OCI-LY7 (cell line): ENCODE measurements around the gene HOXC11. TPM values are rescaled to one million over a fixed set of nuclear protein-coding genes. Genes with fewer than 3 reads are reported as not detected.

Source experiments
- BruUV-seq: library from RNA; stranded (reverse); fragments of 400-500 nt; replicated peaks from 2 replicates; lab custom pipeline; 2021; lab: Mats Ljungman, UMichigan
- CTCF ChIA-PET: fragments of 300-600 bp; sonication (Branson Sonifier 250); formaldehyde crosslinking; loops from one replicate; lab custom pipeline; 2022; ENCODE audit warnings: antibody characterized with exemption; ENCODE audit not compliant: unreplicated experiment; lab: Charles Lee
- POLR2A ChIA-PET: fragments of 300-600 bp; sonication (Branson Sonifier 250); formaldehyde crosslinking; loops from one replicate; lab custom pipeline; 2022; ENCODE audit warnings: antibody characterized with exemption; lab: Charles Lee
- DNase-seq: peaks from one replicate; pipeline ENCODE4 v3.0.0-alpha.2; 2015; ENCODE audit warnings: low spot score
- H2AFZ ChIP-seq: fragments of 200-600 bp; sonication (generic), shearing (Covaris generic); 2 replicates; pipeline ENCODE4 v1.6.1; 2014; ENCODE audit warnings: mild to moderate bottlenecking, antibody characterized with exemption, low read length, moderate library complexity
- H3K27ac ChIP-seq: fragments of 200-600 bp; sonication (generic); 2 replicates; pipeline ENCODE4 v1.5.1; 2014; ENCODE audit warnings: mixed run types, low read depth, mild to moderate bottlenecking, moderate library complexity, low read length, inconsistent platforms; ENCODE audit not compliant: poor library complexity, severe bottlenecking
- H3K36me3 ChIP-seq: fragments of 200-600 bp; sonication (generic); 2 replicates; pipeline ENCODE4 v1.6.1; 2014; ENCODE audit warnings: mild to moderate bottlenecking, antibody characterized with exemption, low read length, moderate library complexity, mixed read lengths; ENCODE audit not compliant: insufficient read depth
- H3K4me1 ChIP-seq: fragments of 200-600 bp; sonication (generic); 2 replicates; pipeline ENCODE4 v1.5.1; 2014; ENCODE audit warnings: mild to moderate bottlenecking, low read length; ENCODE audit not compliant: insufficient read depth, poor library complexity, severe bottlenecking
- H3K4me2 ChIP-seq: fragments of 200-600 bp; sonication (generic); 2 replicates; pipeline ENCODE4 v1.6.1; 2014; ENCODE audit warnings: mild to moderate bottlenecking, low read length
- H3K4me3 ChIP-seq: fragments of 200-600 bp; sonication (generic); 2 replicates; pipeline ENCODE4 v1.5.1; 2014; ENCODE audit warnings: mild to moderate bottlenecking, low read depth, low read length; ENCODE audit not compliant: poor library complexity, severe bottlenecking
- H3K79me2 ChIP-seq: fragments of 200-600 bp; sonication (generic); 2 replicates; pipeline ENCODE4 v1.6.1; 2016; ENCODE audit warnings: low read depth, mild to moderate bottlenecking, low read length, moderate library complexity, mixed read lengths; ENCODE audit not compliant: insufficient read depth
- H3K9me2 ChIP-seq: fragments of 200-600 bp; sonication (generic); 2 replicates; pipeline ENCODE4 v1.6.1; 2016; ENCODE audit warnings: mild to moderate bottlenecking, low read length, mixed read lengths; ENCODE audit not compliant: insufficient read depth
- H3K9me3 ChIP-seq: fragments of 200-600 bp; sonication (generic); 2 replicates; pipeline ENCODE4 v1.6.1; 2014; ENCODE audit warnings: mild to moderate bottlenecking, mixed run types, low read length, mixed read lengths
- H4K20me1 ChIP-seq: fragments of 200-600 bp; sonication (generic); 2 replicates; pipeline ENCODE4 v1.6.1; 2014; ENCODE audit warnings: mild to moderate bottlenecking, antibody characterized with exemption, low read length, moderate library complexity, mixed read lengths; ENCODE audit not compliant: insufficient read depth
- EZH2phosphoT487 ChIP-seq: fragments of 200-600 bp; sonication (generic); IDR thresholded peaks from 2 replicates; pipeline ENCODE4 v1.6.1; 2018; ENCODE audit warnings: low read depth, borderline replicate concordance, mild to moderate bottlenecking, mixed run types, antibody characterized with exemption, low read length, moderate library complexity, mixed read lengths
- intact Hi-C: fragments of 100-400 bp; cut with micrococcal nuclease; formaldehyde crosslinking; loops from one replicate; pipeline ENCODE4 v1.10.0; 2022; ENCODE audit not compliant: unreplicated experiment
- total RNA-seq, 2 experiments: library from RNA; depleted of rRNA in 1 of 2; stranded (reverse); fragments of >200 nt in 1 of 2; shearing (Covaris generic) in 1 of 2; gene quantifications; 2 replicates each; pipeline ENCODE4 v1.2.3, GENCODE V29; 2014 to 2022
- TF ChIP-seq, protein P1 (sequence below): fragments of 200-600 bp; sonication (generic); conservative IDR thresholded peaks from 2 replicates; pipeline ENCODE4 v1.5.1; 2014; ENCODE audit warnings: mild to moderate bottlenecking, antibody characterized with exemption, low read length, moderate library complexity, mixed read lengths

The HOXC11 gene
- total RNA-seq, 2 experiments from 2014 or later: 1.4 to 2.7 TPM

DNA sequence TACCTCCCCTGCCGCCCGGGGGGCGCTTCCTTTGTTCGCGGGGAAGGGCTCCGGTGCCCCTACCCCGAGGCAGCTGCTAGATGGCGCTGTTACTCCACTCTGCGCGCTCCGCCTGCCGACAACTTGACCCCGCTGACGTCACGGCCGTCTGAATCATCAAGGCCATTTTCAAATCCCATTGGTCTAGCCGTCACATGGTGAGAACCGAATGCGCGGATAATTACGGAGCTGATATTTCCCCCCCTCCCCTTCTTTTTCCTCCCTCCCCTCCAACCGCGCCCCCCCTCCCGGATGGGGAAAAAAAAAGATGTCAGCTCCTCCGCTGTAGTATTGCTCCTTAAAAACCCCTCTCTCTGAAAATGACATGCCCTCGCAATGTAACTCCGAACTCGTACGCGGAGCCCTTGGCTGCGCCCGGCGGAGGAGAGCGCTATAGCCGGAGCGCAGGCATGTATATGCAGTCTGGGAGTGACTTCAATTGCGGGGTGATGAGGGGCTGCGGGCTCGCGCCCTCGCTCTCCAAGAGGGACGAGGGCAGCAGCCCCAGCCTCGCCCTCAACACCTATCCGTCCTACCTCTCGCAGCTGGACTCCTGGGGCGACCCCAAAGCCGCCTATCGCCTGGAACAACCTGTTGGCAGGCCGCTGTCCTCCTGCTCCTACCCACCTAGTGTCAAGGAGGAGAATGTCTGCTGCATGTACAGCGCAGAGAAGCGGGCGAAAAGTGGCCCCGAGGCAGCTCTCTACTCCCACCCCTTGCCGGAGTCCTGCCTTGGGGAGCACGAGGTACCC is 12.2 kb downstream of the HOXC11 start, which contains the start of gene HOXC10:
Gene HOXC10 (plus strand): TSS at position 246 of the 791 bp plus-strand sequence. CDS start 114 bp downstream, at position 360.
- peak; percentile 95 for DNase-seq
- Histone ChIP-seq H3K4me3 (peak within 1 kb of the TSS; percentile 30), H3K27ac (no peak within 1 kb of the TSS), H3K4me2 (peak within 1 kb of the TSS; percentile 41), H3K4me1 (peaks cover 49% of the 10 kb centered on the region), H3K9me2 (no peaks in the 10 kb centered on the region), H3K9me3 (no peaks in the 10 kb centered on the region), H4K20me1 (no peaks in the 10 kb centered on the region), H2AFZ (peak within 1 kb of the TSS; percentile 10; the same call in 1 of the 2 replicates), H3K36me3 (no peaks in the 10 kb centered on the region), H3K79me2 (no peaks in the 10 kb centered on the region)
- POLR2A ChIA-PET: interaction anchor here (0.6 kb wide), 1 partner anchor 32 kb away, joined by 4 read pairs; no protein-coding TSS in a partner anchor
- CTCF ChIA-PET: interaction anchor here (0.5 to 1.2 kb wide), 5 partner anchors 11 to 224 kb away, joined by 3 read pairs; no protein-coding TSS in a partner anchor
- TF ChIP-seq EZH2phosphoT487: no peak
- TF ChIP-seq, protein P1, sequence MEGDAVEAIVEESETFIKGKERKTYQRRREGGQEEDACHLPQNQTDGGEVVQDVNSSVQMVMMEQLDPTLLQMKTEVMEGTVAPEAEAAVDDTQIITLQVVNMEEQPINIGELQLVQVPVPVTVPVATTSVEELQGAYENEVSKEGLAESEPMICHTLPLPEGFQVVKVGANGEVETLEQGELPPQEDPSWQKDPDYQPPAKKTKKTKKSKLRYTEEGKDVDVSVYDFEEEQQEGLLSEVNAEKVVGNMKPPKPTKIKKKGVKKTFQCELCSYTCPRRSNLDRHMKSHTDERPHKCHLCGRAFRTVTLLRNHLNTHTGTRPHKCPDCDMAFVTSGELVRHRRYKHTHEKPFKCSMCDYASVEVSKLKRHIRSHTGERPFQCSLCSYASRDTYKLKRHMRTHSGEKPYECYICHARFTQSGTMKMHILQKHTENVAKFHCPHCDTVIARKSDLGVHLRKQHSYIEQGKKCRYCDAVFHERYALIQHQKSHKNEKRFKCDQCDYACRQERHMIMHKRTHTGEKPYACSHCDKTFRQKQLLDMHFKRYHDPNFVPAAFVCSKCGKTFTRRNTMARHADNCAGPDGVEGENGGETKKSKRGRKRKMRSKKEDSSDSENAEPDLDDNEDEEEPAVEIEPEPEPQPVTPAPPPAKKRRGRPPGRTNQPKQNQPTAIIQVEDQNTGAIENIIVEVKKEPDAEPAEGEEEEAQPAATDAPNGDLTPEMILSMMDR: peak; percentile 76
- no TSS peak for BruUV-seq
- intact Hi-C loops: loop anchor here (10.0 kb wide), 2 partner anchors 190 to 280 kb away; no protein-coding TSS in a partner anchor

DNA sequence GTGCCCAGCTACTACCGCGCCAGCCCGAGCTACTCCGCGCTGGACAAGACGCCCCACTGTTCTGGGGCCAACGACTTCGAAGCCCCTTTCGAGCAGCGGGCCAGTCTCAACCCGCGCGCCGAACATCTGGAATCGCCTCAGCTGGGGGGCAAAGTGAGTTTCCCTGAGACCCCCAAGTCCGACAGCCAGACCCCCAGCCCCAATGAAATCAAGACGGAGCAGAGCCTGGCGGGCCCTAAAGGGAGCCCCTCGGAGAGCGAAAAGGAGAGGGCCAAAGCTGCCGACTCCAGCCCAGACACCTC is 12.7 kb downstream of the HOXC11 start:
- H3K4me2 ChIP-seq: peak overlapping the region; percentile 14; the same call in 1 of the 2 replicates
- DNase-seq: no peak
- peaks cover 49% of the 10 kb centered on the region for H3K4me1 ChIP-seq
- no TSS peak for BruUV-seq
- H4K20me1 ChIP-seq: no peaks in the 10 kb centered on the region
- CTCF ChIA-PET: interaction anchor here (0.6 kb wide), 1 partner anchor 223 kb away, joined by 3 read pairs; no protein-coding TSS in a partner anchor
- no peaks in the 10 kb centered on the region for H3K9me2 ChIP-seq
- intact Hi-C loops: loop anchor here (10.0 kb wide), 2 partner anchors 191 to 281 kb away; no protein-coding TSS in a partner anchor
- H2AFZ ChIP-seq: no peak overlapping the region
- H3K9me3 ChIP-seq: no peaks in the 10 kb centered on the region
- POLR2A ChIA-PET: interaction anchor here (0.6 kb wide), 2 partner anchors 31 to 43 kb away, joined by 4 to 6 read pairs; no protein-coding TSS in a partner anchor
- no peaks in the 10 kb centered on the region for H3K79me2 ChIP-seq
- H3K27ac ChIP-seq: no peak overlapping the region
- TF ChIP-seq, protein P1: no peak
- no peak for TF ChIP-seq EZH2phosphoT487
- no peak overlapping the region for H3K4me3 ChIP-seq
- no peaks in the 10 kb centered on the region for H3K36me3 ChIP-seq
